Tibial nerve (tissue), 4 donors: ENCODE results near the gene CNTNAP5. TPM values are rescaled to one million over a fixed set of nuclear protein-coding genes. Genes with fewer than 3 reads are reported as not detected.

ENCODE experiments used
- DNase-seq, 2 donors: peaks; one replicate each; pipeline ENCODE4 v3.0.0-alpha.2; 2019; ENCODE audit warnings: low spot score in 2 of 2
- H3K27ac ChIP-seq, 4 donors: fragments of 200-600 bp; sonication (generic) in 3 of 4; one replicate each; pipeline ENCODE4 v1.5.1; 2017 to 2019; ENCODE audit warnings: mild to moderate bottlenecking in 1 of 4
- H3K27me3 ChIP-seq, 2 donors: fragments of 200-600 bp; sonication (generic) in 1 of 2; one replicate each; pipeline versions ENCODE4 v1.5.1 to v1.6.0; 2017 to 2019
- H3K36me3 ChIP-seq, 3 donors: fragments of 200-600 bp; sonication (generic); one replicate each; pipeline ENCODE4 v1.5.1; 2018 to 2019
- H3K4me1 ChIP-seq, 4 donors: fragments of 200-600 bp; sonication (generic) in 3 of 4; one replicate each; pipeline ENCODE4 v1.5.1; 2017 to 2019
- H3K4me3 ChIP-seq, 4 donors: fragments of 200-600 bp; sonication (generic) in 3 of 4; one replicate each; pipeline ENCODE4 v1.5.1; 2017 to 2019; ENCODE audit warnings: mild to moderate bottlenecking in 1 of 4, moderate library complexity in 1 of 4
- H3K9me3 ChIP-seq, 4 donors: fragments of 200-600 bp; sonication (generic) in 3 of 4; one replicate each; pipeline ENCODE4 v1.5.1; 2017 to 2019
- CTCF ChIP-seq, 5 experiments: fragments of 200-600 bp in 3 of 5; fragments of 450-650 bp in 2 of 5; sonication (generic) in 3 of 5; IDR thresholded peaks; one replicate each; pipeline ENCODE4 v1.5.1; 2016 to 2019; ENCODE audit warnings: antibody characterized with exemption in 5 of 5, mild to moderate bottlenecking in 3 of 5, moderate library complexity in 2 of 5
- EP300 ChIP-seq, 2 donors: sonication (generic); formaldehyde crosslinking; IDR thresholded peaks; one replicate each; pipeline ENCODE4 v1.6.1; 2017; ENCODE audit warnings: antibody characterized with exemption in 2 of 2, mild to moderate bottlenecking in 1 of 2
- POLR2A ChIP-seq, 2 donors: fragments of 450-650 bp; IDR thresholded peaks; one replicate each; pipeline ENCODE4 v1.6.1; 2017; ENCODE audit warnings: antibody characterized with exemption in 2 of 2, mild to moderate bottlenecking in 2 of 2, moderate library complexity in 2 of 2
- WGBS, 2 donors: methylation state at CpG; one replicate each; pipeline ENCODE4 v1.1.5; 2018; 5-methylcytosine and 5-hydroxymethylcytosine counted together
- total RNA-seq, 4 donors: library from RNA; depleted of rRNA; stranded (reverse); fragments of >200 nt; gene quantifications; one replicate each; pipeline ENCODE4 v1.1.0, GENCODE V29; 2016

Gene CNTNAP5
- total RNA-seq, 4 donors from 2014 or later = under 0.01 to 0.22 TPM; not detected in 2

GRCh38 chr2:124704071-124704925, 679.2 kb downstream of the CNTNAP5 start:
- Histone ChIP-seq H3K9me3 (no peaks in the 10 kb centered on the region), H3K27me3 (no peaks in the 10 kb centered on the region), H3K4me3 (no peak overlapping the region), H3K36me3 (no peaks in the 10 kb centered on the region), H3K27ac (no peak overlapping the region), H3K4me1 (no peaks in the 10 kb centered on the region)
- TF ChIP-seq EP300 (IDR thresholded peaks at IDR 0.05) = no peak
- TF ChIP-seq CTCF (IDR thresholded peaks at IDR 0.05) = no peak
- TF ChIP-seq POLR2A (IDR thresholded peaks at IDR 0.05) = no peak
- DNase-seq = no peak
- WGBS, 2 donors = 55 to 60% methylated on average over 5 of the region's 5 CpGs

GRCh38 chr2:124708661-124709060, 683.6 kb downstream of the CNTNAP5 start:
- Histone ChIP-seq H3K36me3 (no peaks in the 10 kb centered on the region), H3K27me3 (no peaks in the 10 kb centered on the region), H3K9me3 (no peaks in the 10 kb centered on the region), H3K4me1 (no peaks in the 10 kb centered on the region), H3K4me3 (no peak overlapping the region), H3K27ac (no peak overlapping the region)
- 49 to 54% methylated on average over 3 of the region's 3 CpGs for WGBS, 2 donors
- DNase-seq = no peak
- TF ChIP-seq EP300 (IDR thresholded peaks at IDR 0.05) = no peak
- no peak for TF ChIP-seq POLR2A (IDR thresholded peaks at IDR 0.05)
- TF ChIP-seq CTCF (IDR thresholded peaks at IDR 0.05) = no peak

GRCh38 chr2:124713969-124714368, 688.9 kb downstream of the CNTNAP5 start:
- Histone ChIP-seq H3K36me3 (no peaks in the 10 kb centered on the region), H3K4me1 (no peaks in the 10 kb centered on the region), H3K27me3 (no peaks in the 10 kb centered on the region), H3K27ac (no peak overlapping the region), H3K4me3 (no peak overlapping the region), H3K9me3 (no peaks in the 10 kb centered on the region)
- whole genome bisulfite sequencing, 2 donors = 0 to 4% methylated on average over 2 of the region's 2 CpGs
- DNase-seq = no peak
- TF ChIP-seq EP300 (IDR thresholded peaks at IDR 0.05) (no peak), POLR2A (IDR thresholded peaks at IDR 0.05) (no peak), CTCF (IDR thresholded peaks at IDR 0.05) (no peak)

GRCh38 chr2:124725187-124725586, 700.1 kb downstream of the CNTNAP5 start:
- Histone ChIP-seq H3K27me3 (no peaks in the 10 kb centered on the region), H3K27ac (no peak overlapping the region), H3K4me3 (no peak overlapping the region), H3K9me3 (no peaks in the 10 kb centered on the region), H3K36me3 (no peaks in the 10 kb centered on the region), H3K4me1 (no peaks in the 10 kb centered on the region)
- TF ChIP-seq CTCF (IDR thresholded peaks at IDR 0.05) (no peak), POLR2A (IDR thresholded peaks at IDR 0.05) (no peak)
- DNase-seq = no peak

- no peak for TF ChIP-seq EP300 (IDR thresholded peaks at IDR 0.05)
- TF ChIP-seq POLR2A (IDR thresholded peaks at IDR 0.05) = no peak
- TF ChIP-seq CTCF (IDR thresholded peaks at IDR 0.05) = no peak
Observed at GRCh38 chr2:124740636-124741035, 715.5 kb downstream of the CNTNAP5 start.

More at GRCh38 chr2:124740636-124741035, 715.5 kb downstream of the CNTNAP5 start:
- 57 to 63% methylated on average over 2 of the region's 2 CpGs for WGBS, 2 donors
- no peak for DNase-seq
- no peaks in the 10 kb centered on the region for H3K4me1 ChIP-seq
- no peaks in the 10 kb centered on the region for H3K9me3 ChIP-seq
- no peaks in the 10 kb centered on the region for H3K27me3 ChIP-seq
- H3K4me3 ChIP-seq = no peak overlapping the region
- no peaks in the 10 kb centered on the region for H3K36me3 ChIP-seq
- H3K27ac ChIP-seq = no peak overlapping the region
